GM19238 (cell line): ENCODE results near the gene CERS2.
"Not testable (repeated sequence)": the region's sequence is repeated elsewhere in the genome, so short reads cannot be mapped to it uniquely, and the experiment has no call there.

ENCODE experiments used
- DNase-seq: peaks from one replicate; pipeline ENCODE4 v3.0.0; 2011; ENCODE audit warnings: low spot score; ENCODE audit not compliant: insufficient read length

CERS2 gene

DNA sequence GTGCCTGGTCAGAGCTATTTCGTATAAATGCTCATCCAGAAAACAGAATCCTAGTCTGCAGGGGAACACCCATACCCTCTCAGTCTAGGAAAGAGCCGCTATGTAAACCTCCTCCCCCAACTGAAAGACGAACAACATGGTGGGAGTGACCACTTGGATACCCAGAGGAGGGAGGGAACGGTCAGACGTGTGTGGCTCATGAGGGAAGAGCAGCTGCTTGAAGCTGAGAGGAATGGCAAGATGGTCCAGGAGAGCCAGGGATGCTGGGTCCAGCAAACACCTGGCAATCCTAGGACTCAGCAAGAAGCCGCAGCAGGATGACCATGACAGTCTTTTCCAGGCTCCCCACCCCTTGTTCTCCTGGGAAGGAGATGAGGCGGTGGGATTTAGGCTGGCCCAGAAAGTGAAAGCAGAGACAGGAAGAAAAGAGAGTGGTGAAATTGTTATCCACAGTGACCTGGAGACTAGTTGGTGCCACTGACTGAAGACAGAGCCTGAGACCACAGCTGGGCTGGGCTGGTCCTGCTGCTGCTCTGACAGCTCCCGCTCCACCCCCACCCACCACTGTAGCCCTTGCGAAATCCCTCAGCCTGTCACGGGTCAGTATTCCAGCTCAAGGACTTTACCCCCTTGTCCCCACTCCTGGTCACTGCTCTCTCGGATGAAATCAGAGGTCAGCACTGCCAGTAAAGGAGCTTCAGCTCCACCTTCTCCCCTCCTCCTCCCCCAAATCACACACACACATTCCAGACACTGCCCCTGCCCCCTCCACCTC is 3.6 kb downstream of the CERS2 start:
- no peak for DNase-seq

DNA sequence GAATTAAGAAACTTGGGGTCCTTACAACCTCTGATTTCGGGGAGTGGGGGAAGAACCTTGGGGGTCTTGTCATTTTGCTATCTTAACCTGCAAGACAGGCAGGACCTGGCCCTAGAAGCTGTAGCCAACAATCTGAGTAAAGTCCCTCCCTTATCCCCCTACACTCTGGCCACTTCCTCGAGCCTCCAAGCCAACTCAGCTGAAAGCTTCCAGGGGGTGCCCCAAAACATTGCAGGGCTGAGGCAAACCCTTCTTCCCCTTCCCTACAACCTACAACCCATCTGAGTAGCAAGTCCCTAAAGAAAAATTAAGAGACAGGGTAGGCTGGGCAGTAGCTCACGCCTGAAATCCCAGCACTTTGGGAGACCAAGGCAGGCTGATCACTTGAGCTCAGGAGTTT is 5.0 kb downstream of the CERS2 start:
- no peak for DNase-seq

- DNase-seq = no peak
Measured at GRCh38 chr1:150968491-150968890, 6.1 kb downstream of the CERS2 start.

GRCh38 chr1:150967936-150968335 is 6.7 kb downstream of the CERS2 start:
- no peak for DNase-seq

DNA sequence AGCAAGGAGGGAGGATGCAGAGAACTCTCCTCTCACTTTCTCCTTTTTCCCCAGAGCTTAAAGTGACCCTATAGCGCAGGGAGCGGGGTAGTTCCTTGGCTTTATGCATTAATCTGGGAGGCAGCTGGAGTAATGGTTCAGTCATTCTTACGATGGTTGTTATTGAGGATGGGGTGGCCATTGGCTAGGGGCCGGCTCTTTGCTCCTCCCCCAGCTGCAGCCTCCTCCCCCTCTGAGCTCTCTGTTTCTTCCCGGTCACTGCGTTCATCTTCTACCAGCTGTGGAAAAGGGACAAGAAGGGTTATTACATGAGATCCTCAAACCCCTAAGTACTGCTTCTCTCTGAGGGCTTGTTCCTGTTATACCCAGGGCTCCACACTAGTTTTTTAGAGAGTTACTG is 8.6 kb downstream of the CERS2 start:
- no peak for DNase-seq

DNA sequence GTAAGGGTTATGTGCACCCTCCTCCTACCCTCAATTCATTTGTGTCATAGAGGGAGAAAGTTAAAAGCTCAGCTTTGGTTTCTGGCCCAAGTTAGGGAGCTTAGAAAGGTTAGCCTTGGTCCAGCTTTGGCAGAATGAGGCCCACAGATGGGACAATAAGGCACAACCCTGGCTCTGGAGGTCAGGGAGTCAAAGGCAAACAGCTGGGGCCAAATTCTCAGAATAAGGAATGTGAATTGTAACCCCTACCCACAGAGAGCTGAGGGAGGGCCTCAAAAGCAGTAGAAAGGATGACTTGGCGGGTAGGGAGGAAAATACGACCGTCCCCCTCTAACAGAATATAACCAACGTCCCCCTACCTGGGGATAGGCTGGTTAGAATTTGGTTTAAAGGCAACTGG is 9.0 kb downstream of the CERS2 start:
- no peak for DNase-seq

- DNase-seq = no peak
Measured at GRCh38 chr1:150964164-150964489, 10.5 kb downstream of the CERS2 start.

DNA sequence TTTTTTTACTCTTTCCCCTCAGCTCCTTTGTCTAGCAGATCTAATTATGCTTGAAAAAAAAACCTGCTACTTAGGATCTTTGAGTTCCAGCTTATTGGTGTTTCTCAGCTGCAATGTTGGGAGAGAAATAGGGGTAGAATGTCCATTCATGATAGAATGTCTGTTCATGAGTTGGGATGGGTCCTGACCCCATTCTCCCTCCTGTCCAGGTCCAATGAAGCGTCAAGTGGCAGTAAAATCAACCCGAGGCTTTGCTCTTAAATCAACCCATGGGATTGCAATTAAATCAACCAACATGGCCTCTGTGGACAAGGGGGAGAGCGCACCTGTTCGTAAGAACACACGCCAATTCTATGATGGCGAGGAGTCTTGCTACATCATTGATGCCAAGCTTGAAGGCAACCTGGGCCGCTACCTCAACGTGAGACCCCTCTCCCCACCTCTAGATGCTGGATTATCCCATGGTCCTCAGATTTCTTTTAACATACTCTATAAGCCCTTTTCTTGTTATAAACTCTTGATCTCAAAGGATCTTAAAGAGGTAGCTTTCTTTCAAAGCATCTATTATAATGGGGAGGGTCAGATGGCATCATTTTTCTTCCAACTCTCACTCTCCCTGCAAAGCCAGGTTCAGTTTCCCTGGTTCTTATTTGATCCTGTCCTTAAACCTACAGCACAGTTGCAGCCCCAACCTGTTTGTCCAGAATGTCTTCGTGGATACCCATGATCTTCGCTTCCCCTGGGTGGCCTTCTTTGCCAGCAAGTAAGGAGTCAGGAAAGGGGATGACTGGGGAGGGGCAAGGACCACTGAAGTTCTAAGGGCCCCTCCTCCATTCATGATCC is 11.1 kb downstream of the CERS2 start:
- DNase-seq = no peak

GRCh38 chr1:150961756-150962155 is 12.9 kb downstream of the CERS2 start:
- DNase-seq = no peak

GRCh38 chr1:150960646-150961045 is 14.0 kb downstream of the CERS2 start:
- no peak for DNase-seq

DNA sequence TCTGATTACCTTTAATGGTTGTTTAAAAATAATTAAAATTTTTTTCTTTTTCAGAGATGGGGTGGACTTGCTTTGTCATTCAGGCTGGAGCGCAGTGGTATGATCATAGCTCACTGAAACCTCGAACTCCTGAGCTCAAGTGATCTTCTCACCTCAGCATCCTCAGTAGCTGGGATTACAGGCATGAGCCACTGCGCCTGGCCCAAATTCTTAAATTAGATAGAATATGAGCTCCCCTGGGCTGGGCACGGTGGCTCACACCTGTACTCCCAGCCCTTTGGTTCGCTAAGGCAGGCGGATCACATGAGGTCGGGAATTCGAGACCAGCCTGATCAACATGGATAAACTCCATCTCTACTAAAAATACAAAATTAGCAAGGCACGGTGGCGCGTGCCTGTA is 17.0 kb downstream of the CERS2 start:
- no peak for DNase-seq

- DNase-seq = no peak
Measured at GRCh38 chr1:150955280-150955679, 19.4 kb downstream of the CERS2 start.

DNA sequence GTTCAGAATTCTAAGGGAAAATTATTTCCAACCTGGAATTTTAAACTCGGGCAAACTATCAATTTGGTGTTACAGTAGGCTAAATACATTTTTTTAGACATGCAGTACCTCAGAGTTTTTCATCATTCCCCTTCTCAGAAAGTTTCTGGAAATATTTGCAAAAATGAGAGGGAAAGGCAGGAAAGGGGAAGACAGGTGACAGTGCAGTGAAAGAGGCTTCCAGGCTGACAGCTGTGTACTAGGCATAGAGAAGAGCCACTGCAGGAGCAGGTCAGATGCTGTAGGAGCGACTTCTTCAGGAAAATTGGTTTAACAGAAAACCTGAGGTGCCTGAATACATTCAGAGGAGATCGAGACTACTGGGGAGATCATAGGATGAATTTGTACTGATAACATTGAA is 19.9 kb downstream of the CERS2 start:
- no peak for DNase-seq

- DNase-seq = no peak
Measured at GRCh38 chr1:150944856-150945255, 29.8 kb downstream of the CERS2 start.

- no peak for DNase-seq
Measured at GRCh38 chr1:150931773-150932172, 42.9 kb downstream of the CERS2 start.

- not testable (repeated sequence) for DNase-seq
Measured at GRCh38 chr1:150928775-150929174, 45.9 kb downstream of the CERS2 start.

DNA sequence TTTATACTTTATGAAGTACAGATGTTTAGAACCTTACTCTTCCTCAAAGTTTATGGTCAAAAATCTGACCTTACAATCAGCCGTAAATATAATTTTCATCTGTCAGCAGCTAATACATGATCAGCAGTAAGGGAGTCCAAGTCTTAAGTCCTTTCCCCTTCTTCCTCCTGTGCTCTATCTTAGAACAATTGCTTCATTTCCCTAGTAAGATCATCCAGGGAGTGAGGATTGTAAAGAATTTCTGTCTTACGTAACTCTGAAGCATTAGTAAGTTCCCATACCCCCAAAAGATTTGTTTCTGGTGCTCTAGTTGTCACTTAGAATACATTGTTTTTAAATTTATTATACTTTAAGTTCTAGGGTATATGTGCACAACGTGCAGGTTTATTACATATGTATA is 46.3 kb downstream of the CERS2 start:
- DNase-seq = no peak

GRCh38 chr1:150927624-150928023 is 47.0 kb downstream of the CERS2 start:
- no peak for DNase-seq

- DNase-seq = peak; percentile 76
Measured at GRCh38 chr1:150926097-150926741, 48.4 kb downstream of the CERS2 start, which contains the start of gene SETDB1. SETDB1 (plus strand) TSS chr1:150926363; CDS start chr1:150927715, 1,352 bp downstream.

- no peak for DNase-seq
Measured at GRCh38 chr1:150925080-150925479, 49.6 kb downstream of the CERS2 start.

DNA sequence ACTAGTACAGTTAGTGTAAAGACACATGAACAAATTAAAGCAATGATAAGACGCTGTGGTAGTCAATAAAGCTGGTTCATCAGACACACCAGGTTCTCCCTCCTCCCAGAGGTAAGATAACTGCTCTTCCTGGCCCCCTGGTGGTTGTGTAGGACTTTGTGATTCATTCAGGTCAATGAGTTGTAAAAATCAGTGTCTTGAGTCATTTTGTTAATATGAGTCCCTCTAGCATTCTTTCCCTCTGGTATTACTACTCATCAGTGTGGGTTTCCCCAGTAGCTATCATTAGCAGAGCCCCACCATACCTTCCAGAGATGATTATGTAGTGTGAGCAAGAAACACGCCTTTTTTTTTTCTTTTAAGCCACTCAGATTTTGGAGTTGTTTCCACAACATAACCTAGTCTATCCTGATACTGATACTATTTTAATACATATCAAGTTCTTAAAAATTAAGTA is 52.1 kb downstream of the CERS2 start:
- DNase-seq = peak; percentile 39

- DNase-seq = no peak
Measured at GRCh38 chr1:150917387-150917786, 57.2 kb downstream of the CERS2 start.
